GM23338 (cell line): ENCODE measurements around the gene CACNA1C. TPM values are rescaled to one million over a fixed set of nuclear protein-coding genes. Genes with fewer than 3 reads are reported as not detected.

Experiments
- ATAC-seq: fragments of 200-7000 bp; cut with Tn5 transposase; 3 replicates; pipeline ENCODE4 v1.9.1; 2020
- DNase-seq: peaks from one replicate; pipeline ENCODE4 v3.0.0-alpha.2; 2015; ENCODE audit warnings: low spot score
- H2AFZ ChIP-seq: fragments of 200-600 bp; sonication (generic); 2 replicates; pipeline ENCODE4 v1.8.0; 2016; ENCODE audit warnings: antibody characterized with exemption, mild to moderate bottlenecking, moderate library complexity
- H3F3A ChIP-seq: fragments of 200-600 bp; sonication (generic); replicated peaks from 2 replicates; pipeline ENCODE4 v1.8.0; 2017; ENCODE audit warnings: antibody characterized with exemption, mixed run types, low read depth
- H3K27ac ChIP-seq: fragments of 200-600 bp; sonication (generic); 2 replicates; pipeline ENCODE4 v1.6.1; 2016; ENCODE audit warnings: low read depth
- H3K27me3 ChIP-seq: fragments of 200-600 bp; sonication (generic); 2 replicates; pipeline ENCODE4 v1.8.0; 2016; ENCODE audit warnings: mild to moderate bottlenecking, mixed run types, moderate library complexity; ENCODE audit not compliant: insufficient read depth
- H3K36me3 ChIP-seq: fragments of 200-600 bp; sonication (generic); 2 replicates; pipeline ENCODE4 v1.8.0; 2016; ENCODE audit warnings: mild to moderate bottlenecking; ENCODE audit not compliant: insufficient read depth
- H3K4me1 ChIP-seq: fragments of 200-600 bp; sonication (generic); 2 replicates; pipeline ENCODE4 v1.8.0; 2016; ENCODE audit warnings: mild to moderate bottlenecking, moderate library complexity; ENCODE audit not compliant: insufficient read depth
- H3K4me2 ChIP-seq: fragments of 200-600 bp; sonication (generic); 2 replicates; pipeline ENCODE4 v1.7.1; 2017; ENCODE audit warnings: mixed run types
- H3K4me3 ChIP-seq: fragments of 200-600 bp; sonication (generic); 2 replicates; pipeline ENCODE4 v1.6.1; 2016; ENCODE audit warnings: mixed run types
- H3K79me2 ChIP-seq: fragments of 200-600 bp; sonication (generic); replicated peaks from 2 replicates; pipeline ENCODE4 v1.8.0; 2017; ENCODE audit warnings: mild to moderate bottlenecking; ENCODE audit not compliant: insufficient read depth
- H3K9me2 ChIP-seq: fragments of 200-600 bp; sonication (generic); 2 replicates; pipeline ENCODE4 v1.8.0; 2017; ENCODE audit not compliant: insufficient read depth
- H4K20me1 ChIP-seq: fragments of 200-600 bp; sonication (generic); replicated peaks from 2 replicates; pipeline ENCODE4 v1.8.0; 2017; ENCODE audit warnings: mild to moderate bottlenecking; ENCODE audit not compliant: insufficient read depth
- H3K27ac Mint-ChIP-seq: 2 replicates; pipeline ENCODE4 v1.8.0; 2020; ENCODE audit warnings: inconsistent platforms, mild to moderate bottlenecking, moderate library complexity, mixed read lengths
- H3K27me3 Mint-ChIP-seq: 3 replicates; pipeline ENCODE4 v1.8.0; 2022; ENCODE audit warnings: low read depth, mild to moderate bottlenecking, moderate library complexity, mixed read lengths, inconsistent platforms; ENCODE audit not compliant: insufficient read depth, poor library complexity
- H3K36me3 Mint-ChIP-seq: 3 replicates; pipeline ENCODE4 v1.8.0; 2021; ENCODE audit warnings: low read depth, mild to moderate bottlenecking, inconsistent platforms, moderate library complexity, mixed read lengths
- H3K4me1 Mint-ChIP-seq: 3 replicates; pipeline ENCODE4 v1.8.0; 2020; ENCODE audit warnings: mild to moderate bottlenecking, inconsistent platforms, mixed read lengths
- H3K4me3 Mint-ChIP-seq: 3 replicates; pipeline ENCODE4 v1.8.0; 2021; ENCODE audit warnings: moderate library complexity, mild to moderate bottlenecking, inconsistent platforms, mixed read lengths
- H3K9me3 Mint-ChIP-seq: 3 replicates; pipeline ENCODE4 v1.8.0; 2020; ENCODE audit warnings: moderate library complexity, mild to moderate bottlenecking, inconsistent platforms, mixed read lengths
- CREB1 ChIP-seq: fragments of 250-450 bp; sonication (Bioruptor Pico); IDR thresholded peaks from 2 replicates; pipeline ENCODE4 v1.5.0; 2020; ENCODE audit warnings: low read depth, mild to moderate bottlenecking, moderate library complexity
- CTCF ChIP-seq, 2 experiments: fragments of 200-600 bp in 1 of 2; sonication (generic) in 1 of 2; conservative IDR thresholded peaks; 2 replicates each; pipeline versions ENCODE4 v1.5.1 to v1.6.1; 2016 to 2017; ENCODE audit warnings: antibody characterized with exemption in 2 of 2, low read depth in 2 of 2, mild to moderate bottlenecking in 2 of 2, moderate library complexity in 1 of 2
- ETS1 ChIP-seq: IDR thresholded peaks from 2 replicates; pipeline ENCODE4 v1.6.1; 2016; ENCODE audit warnings: antibody characterized with exemption
- EZH2 ChIP-seq: fragments of 200-600 bp; sonication (generic); IDR thresholded peaks from one replicate; pipeline ENCODE4 v1.8.0; 2017; ENCODE audit warnings: antibody characterized with exemption, mild to moderate bottlenecking, low read depth; ENCODE audit not compliant: unreplicated experiment
- EZH2phosphoT487 ChIP-seq: fragments of 200-600 bp; sonication (generic); IDR thresholded peaks from one replicate; pipeline ENCODE4 v1.8.1; 2018; ENCODE audit warnings: antibody characterized with exemption; ENCODE audit not compliant: unreplicated experiment
- JUNB ChIP-seq: IDR thresholded peaks from one replicate; pipeline ENCODE4 v1.6.1; 2016; ENCODE audit warnings: antibody characterized with exemption; ENCODE audit not compliant: unreplicated experiment
- NANOG ChIP-seq: IDR thresholded peaks from 2 replicates; pipeline ENCODE4 v1.6.1; 2016; ENCODE audit warnings: antibody characterized with exemption, borderline replicate concordance
- POLR2AphosphoS5 ChIP-seq: IDR thresholded peaks from 2 replicates; pipeline ENCODE4 v1.6.1; 2016; ENCODE audit warnings: antibody characterized with exemption, low read depth
- STAT1 ChIP-seq: IDR thresholded peaks from one replicate; pipeline ENCODE4 v1.6.1; 2016; ENCODE audit warnings: antibody characterized with exemption; ENCODE audit not compliant: unreplicated experiment
- ZNF114 ChIP-seq: fragments of 250-450 bp; sonication (Bioruptor Pico); IDR thresholded peaks from 2 replicates; pipeline ENCODE4 v1.5.0; 2020; ENCODE audit warnings: mild to moderate bottlenecking, moderate library complexity
- ZNF331 ChIP-seq: fragments of 250-450 bp; sonication (Bioruptor Pico); IDR thresholded peaks from 2 replicates; pipeline ENCODE4 v1.5.0; 2020; ENCODE audit warnings: low read depth, mild to moderate bottlenecking, moderate library complexity
- polyA plus RNA-seq: library from polyadenylated mRNA; unstranded; fragments of >200 nt; fragmentation: Nextera tagmentation; extraction: Ambion mirVana; gene quantifications from 2 replicates; pipeline ENCODE4 v1.2.1, GENCODE V29; 2016
- total RNA-seq: library from RNA; depleted of rRNA; stranded (reverse); fragments of >200 nt; shearing (Covaris generic); gene quantifications from 2 replicates; pipeline ENCODE4 v1.2.3, GENCODE V29; 2014
- TF ChIP-seq, protein P1 (sequence below): IDR thresholded peaks from one replicate; pipeline ENCODE4 v1.6.1; 2018; ENCODE audit warnings: antibody characterized with exemption; ENCODE audit not compliant: unreplicated experiment
- TF ChIP-seq, protein P2 (sequence below): fragments of 250-450 bp; sonication (Bioruptor Pico); IDR thresholded peaks from 2 replicates; pipeline ENCODE4 v1.5.0; 2020; ENCODE audit warnings: mild to moderate bottlenecking, moderate library complexity

Gene CACNA1C
- total and polyA plus RNA-seq, 2 experiments from 2014 or later, result 0.78 to 2.1 TPM

DNA sequence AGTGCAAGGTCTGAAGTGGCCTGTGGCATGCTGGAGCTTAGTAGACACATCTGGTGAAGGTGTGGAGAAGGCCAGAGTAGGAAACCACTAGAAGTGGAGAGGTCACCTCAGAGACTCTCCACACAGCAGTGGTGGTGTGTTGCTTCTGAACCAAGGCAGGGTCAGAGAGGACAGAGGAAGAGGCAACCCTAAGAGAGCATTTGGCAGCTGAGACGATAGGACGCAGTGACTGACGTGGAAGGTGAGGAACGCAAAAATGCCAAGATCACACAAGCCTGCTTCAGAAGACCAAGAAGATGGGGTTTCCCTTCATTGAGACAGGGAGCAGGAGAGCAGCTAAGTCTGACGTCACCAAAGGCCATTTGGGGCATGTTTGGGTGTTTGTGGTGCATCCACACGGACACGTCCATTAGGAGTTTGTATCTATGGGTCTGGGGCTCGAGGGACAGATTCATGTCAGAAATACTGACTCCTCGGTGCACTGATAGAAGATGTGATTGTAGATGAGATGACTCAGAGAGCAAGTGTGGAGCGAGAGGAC lies 338.1 kb downstream of the CACNA1C start:
- H3K4me3 Mint-ChIP-seq, result no peak overlapping the region
- H3K9me3 Mint-ChIP-seq, result no peaks in the 10 kb centered on the region
- H3K36me3 Mint-ChIP-seq, result no peaks in the 10 kb centered on the region; the same call in 2 of the 3 replicates
- Histone ChIP-seq H3F3A (no peaks in the 10 kb centered on the region), H3K27me3 (no peaks in the 10 kb centered on the region), H2AFZ (no peak overlapping the region), H3K36me3 (no peaks in the 10 kb centered on the region), H4K20me1 (no peaks in the 10 kb centered on the region), H3K27ac (no peak overlapping the region), H3K9me2 (0 out of 2 replicates have a peak, but pooled peaks cover 3% of the 10 kb centered on the region), H3K4me2 (no peak overlapping the region), H3K4me3 (no peak overlapping the region), H3K4me1 (no peaks in the 10 kb centered on the region), H3K79me2 (no peaks in the 10 kb centered on the region)
- H3K27me3 Mint-ChIP-seq, result peaks cover 2% of the 10 kb centered on the region
- DNase-seq, result no peak
- no peak overlapping the region; the same call in 1 of the 2 replicates for H3K27ac Mint-ChIP-seq
- peaks cover 5% of the 10 kb centered on the region; the same call in 1 of the 3 replicates for H3K4me1 Mint-ChIP-seq
- ATAC-seq, result no peak
- TF ChIP-seq POLR2AphosphoS5 (no peak), EZH2 (no peak), ZNF114 (CRISPR knock-in tag) (no peak), CTCF (conservative IDR thresholded peaks at IDR 0.05; ENCODE audit: low read depth in 2 of 2) (no peak), STAT1 (no peak), ETS1 (no peak), EZH2phosphoT487 (no peak), JUNB (no peak), CREB1 (no peak), ZNF331 (CRISPR knock-in tag) (no peak), NANOG (no peak)
- TF ChIP-seq, protein P1, sequence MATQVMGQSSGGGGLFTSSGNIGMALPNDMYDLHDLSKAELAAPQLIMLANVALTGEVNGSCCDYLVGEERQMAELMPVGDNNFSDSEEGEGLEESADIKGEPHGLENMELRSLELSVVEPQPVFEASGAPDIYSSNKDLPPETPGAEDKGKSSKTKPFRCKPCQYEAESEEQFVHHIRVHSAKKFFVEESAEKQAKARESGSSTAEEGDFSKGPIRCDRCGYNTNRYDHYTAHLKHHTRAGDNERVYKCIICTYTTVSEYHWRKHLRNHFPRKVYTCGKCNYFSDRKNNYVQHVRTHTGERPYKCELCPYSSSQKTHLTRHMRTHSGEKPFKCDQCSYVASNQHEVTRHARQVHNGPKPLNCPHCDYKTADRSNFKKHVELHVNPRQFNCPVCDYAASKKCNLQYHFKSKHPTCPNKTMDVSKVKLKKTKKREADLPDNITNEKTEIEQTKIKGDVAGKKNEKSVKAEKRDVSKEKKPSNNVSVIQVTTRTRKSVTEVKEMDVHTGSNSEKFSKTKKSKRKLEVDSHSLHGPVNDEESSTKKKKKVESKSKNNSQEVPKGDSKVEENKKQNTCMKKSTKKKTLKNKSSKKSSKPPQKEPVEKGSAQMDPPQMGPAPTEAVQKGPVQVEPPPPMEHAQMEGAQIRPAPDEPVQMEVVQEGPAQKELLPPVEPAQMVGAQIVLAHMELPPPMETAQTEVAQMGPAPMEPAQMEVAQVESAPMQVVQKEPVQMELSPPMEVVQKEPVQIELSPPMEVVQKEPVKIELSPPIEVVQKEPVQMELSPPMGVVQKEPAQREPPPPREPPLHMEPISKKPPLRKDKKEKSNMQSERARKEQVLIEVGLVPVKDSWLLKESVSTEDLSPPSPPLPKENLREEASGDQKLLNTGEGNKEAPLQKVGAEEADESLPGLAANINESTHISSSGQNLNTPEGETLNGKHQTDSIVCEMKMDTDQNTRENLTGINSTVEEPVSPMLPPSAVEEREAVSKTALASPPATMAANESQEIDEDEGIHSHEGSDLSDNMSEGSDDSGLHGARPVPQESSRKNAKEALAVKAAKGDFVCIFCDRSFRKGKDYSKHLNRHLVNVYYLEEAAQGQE, result no peak
- TF ChIP-seq, protein P2, sequence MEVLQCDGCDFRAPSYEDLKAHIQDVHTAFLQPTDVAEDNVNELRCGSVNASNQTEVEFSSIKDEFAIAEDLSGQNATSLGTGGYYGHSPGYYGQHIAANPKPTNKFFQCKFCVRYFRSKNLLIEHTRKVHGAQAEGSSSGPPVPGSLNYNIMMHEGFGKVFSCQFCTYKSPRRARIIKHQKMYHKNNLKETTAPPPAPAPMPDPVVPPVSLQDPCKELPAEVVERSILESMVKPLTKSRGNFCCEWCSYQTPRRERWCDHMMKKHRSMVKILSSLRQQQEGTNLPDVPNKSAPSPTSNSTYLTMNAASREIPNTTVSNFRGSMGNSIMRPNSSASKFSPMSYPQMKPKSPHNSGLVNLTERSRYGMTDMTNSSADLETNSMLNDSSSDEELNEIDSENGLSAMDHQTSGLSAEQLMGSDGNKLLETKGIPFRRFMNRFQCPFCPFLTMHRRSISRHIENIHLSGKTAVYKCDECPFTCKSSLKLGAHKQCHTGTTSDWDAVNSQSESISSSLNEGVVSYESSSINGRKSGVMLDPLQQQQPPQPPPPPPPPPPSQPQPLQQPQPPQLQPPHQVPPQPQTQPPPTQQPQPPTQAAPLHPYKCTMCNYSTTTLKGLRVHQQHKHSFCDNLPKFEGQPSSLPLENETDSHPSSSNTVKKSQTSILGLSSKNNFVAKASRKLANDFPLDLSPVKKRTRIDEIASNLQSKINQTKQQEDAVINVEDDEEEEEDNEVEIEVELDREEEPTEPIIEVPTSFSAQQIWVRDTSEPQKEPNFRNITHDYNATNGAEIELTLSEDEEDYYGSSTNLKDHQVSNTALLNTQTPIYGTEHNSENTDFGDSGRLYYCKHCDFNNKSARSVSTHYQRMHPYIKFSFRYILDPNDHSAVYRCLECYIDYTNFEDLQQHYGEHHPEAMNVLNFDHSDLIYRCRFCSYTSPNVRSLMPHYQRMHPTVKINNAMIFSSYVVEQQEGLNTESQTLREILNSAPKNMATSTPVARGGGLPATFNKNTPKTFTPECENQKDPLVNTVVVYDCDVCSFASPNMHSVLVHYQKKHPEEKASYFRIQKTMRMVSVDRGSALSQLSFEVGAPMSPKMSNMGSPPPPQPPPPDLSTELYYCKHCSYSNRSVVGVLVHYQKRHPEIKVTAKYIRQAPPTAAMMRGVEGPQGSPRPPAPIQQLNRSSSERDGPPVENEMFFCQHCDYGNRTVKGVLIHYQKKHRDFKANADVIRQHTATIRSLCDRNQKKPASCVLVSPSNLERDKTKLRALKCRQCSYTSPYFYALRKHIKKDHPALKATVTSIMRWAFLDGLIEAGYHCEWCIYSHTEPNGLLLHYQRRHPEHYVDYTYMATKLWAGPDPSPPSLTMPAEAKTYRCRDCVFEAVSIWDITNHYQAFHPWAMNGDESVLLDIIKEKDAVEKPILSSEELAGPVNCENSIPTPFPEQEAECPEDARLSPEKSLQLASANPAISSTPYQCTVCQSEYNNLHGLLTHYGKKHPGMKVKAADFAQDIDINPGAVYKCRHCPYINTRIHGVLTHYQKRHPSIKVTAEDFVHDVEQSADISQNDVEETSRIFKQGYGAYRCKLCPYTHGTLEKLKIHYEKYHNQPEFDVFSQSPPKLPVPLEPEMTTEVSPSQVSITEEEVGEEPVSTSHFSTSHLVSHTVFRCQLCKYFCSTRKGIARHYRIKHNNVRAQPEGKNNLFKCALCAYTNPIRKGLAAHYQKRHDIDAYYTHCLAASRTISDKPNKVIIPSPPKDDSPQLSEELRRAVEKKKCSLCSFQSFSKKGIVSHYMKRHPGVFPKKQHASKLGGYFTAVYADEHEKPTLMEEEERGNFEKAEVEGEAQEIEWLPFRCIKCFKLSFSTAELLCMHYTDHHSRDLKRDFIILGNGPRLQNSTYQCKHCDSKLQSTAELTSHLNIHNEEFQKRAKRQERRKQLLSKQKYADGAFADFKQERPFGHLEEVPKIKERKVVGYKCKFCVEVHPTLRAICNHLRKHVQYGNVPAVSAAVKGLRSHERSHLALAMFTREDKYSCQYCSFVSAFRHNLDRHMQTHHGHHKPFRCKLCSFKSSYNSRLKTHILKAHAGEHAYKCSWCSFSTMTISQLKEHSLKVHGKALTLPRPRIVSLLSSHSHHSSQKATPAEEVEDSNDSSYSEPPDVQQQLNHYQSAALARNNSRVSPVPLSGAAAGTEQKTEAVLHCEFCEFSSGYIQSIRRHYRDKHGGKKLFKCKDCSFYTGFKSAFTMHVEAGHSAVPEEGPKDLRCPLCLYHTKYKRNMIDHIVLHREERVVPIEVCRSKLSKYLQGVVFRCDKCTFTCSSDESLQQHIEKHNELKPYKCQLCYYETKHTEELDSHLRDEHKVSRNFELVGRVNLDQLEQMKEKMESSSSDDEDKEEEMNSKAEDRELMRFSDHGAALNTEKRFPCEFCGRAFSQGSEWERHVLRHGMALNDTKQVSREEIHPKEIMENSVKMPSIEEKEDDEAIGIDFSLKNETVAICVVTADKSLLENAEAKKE (CRISPR knock-in tag), result no peak
